HG03196 (cell line): ENCODE results near the gene CEP57.
"Not testable (repeated sequence)": the region's sequence is repeated elsewhere in the genome, so short reads cannot be mapped to it uniquely, and the experiment has no call there.

Experiments
- ATAC-seq: cut with Tn5 transposase; IDR thresholded peaks from one replicate; pipeline ENCODE4 v1.9.1; 2021; ENCODE audit not compliant: unreplicated experiment

CEP57 gene

DNA sequence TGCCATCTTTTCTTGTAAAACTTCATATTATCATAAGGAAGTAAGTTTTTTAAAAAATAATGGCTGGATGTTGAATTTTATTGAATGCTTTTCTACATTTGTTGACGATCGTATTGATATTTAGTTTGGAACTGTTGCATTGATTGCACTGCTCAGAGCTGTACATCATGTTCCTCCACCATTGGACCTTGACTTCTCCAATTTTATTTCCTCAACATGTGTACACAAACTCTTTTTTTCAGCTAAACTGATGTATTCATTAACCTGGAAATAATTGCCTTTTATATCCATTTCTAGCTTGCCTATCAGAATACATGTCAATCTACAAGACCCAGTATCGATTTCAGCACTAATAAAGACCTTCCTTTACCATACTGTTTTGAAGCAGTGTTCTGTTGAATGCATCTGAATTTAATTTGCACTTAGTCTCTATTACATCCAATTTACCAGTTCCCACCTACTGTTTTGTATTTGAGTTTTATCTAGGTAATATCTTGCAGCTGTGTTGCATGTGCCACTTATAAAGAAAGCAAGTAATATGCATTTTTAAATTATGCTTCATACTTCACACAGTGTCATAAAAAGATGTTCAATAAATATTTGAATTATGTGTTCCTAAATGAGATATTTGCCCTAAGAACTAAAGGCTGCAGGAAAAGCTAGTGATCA lies 5.5 kb downstream of the CEP57 start:
- no peak for ATAC-seq

DNA sequence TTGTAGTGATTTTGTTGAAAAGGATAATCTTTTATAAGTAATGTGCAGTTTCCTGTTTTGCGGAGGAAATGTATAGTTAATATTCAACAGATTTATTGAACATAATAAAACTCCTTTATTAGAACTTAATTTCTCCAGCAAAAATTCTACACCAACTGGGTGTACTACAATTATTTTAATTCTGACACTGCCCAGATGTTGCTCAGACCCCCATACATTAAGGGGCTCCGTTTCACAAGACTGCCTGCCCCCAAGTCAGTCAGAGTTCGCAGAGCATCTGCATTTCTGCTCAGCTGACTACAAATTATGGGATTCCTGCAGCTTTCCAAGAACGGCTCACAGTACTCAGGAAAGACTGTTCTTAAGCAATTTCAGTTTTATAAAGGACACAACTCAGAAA lies 6.2 kb downstream of the CEP57 start:
- no peak for ATAC-seq

DNA sequence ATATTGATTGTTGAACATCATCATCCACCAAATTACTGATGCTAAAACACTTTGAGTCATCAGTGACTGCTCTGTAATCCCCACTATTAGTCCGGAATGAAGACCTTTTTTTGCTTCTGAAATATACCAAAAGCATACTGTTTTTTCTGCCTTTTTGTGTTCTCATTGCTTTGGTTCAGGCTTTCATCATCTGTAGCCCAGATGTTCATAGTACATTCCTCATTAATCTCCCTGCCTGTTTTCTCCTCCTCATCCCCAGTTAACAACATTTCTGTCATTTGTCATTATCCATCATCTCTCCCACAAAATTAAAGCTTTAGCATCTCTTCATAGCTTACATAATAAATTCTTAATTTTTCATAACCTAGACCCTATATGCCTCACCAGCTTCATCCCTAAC lies 9.2 kb downstream of the CEP57 start:
- no peak for ATAC-seq

DNA sequence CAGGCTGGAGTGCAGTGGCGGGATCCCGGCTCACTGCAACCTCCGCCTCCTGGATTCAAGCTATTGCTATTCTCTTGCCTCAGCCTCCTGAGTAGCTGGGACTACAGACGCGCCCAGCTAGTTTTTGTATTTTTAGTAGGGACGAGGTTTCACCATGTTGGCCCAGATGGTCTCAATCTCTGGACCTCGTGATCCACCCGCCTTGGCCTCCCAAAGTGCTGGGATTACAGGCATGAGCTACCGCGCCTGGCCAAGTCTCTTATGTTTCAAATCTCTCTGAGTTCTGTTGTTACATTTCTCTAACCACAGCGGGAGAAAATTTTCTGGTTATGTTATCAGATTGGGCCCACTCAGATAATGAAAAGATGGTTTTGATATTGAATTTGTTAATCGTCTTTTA lies 10.1 kb downstream of the CEP57 start:
- ATAC-seq = no peak

DNA sequence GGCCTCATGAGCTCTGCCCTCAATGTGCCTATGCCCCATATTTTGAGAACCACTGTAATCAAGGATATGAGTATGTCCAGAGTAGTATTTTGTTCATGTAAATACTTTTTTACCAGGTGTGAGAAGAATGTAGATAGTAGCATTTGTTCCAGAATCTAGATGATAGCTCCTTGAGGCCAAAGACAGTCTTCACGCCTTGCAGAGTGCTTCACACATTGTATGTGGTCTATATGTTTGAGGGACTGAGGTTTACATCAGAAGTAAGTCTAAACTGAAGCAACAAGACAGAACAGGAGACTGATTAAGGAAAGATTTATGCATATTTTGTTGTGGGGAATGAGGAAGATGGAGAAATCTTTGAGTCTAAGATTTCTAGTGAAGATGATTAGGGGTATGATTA lies 12.5 kb downstream of the CEP57 start:
- no peak for ATAC-seq

DNA sequence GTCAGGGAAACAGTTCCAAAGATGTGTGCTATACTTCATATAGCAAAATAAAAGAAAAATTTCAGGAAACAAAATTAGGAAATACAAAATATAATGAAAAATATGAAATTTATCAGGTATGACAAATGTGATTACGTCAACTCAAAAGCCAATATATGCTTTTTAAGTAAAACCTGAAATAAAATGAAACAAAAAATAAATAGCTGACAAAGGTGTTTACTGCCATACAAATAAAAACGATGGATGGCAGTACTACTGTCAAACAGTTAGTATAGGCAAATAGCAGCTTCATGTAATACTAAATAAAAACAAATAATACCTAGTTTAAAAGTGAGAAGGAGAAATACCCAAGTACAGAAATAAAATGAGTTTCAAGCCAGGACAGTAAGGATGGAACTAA lies 13.7 kb downstream of the CEP57 start:
- no peak for ATAC-seq

DNA sequence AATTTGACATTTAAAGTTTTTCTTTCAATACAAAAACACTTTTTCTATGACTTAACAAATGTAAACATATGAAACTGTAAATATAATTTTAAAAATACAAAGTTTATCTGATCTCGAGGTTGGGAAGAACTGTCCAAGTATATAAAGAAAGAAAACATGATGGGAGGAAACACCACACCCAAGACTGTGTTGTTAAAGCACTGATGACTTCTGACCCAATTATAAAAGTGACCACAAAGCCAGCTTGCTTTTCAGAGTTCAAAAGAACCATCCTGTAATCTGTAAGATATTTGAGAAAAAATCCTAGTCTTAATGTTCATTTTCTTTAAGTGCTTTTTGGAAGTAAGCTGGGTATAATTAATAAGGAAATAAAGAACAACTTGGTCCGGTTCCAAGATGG lies 15.6 kb downstream of the CEP57 start:
- ATAC-seq = no peak

DNA sequence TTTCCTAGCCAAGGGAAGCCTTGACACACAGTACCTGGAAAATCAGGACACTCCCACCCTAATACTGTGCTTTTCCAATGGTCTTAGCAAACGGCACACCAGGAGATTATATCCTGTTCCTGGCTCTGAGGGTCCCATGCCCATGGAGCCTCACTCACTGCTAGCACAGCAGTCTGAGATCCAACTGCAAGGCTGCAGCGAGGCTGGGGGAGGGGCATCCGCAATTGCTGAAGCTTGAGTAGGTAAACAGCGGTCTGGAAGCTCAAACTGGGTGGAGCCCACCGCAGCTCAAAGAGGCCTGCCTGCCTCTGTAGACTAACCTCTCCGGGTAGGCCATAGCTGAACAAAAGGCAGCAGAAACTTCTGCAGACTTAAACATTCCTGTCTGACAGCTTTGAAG lies 16.2 kb downstream of the CEP57 start:
- ATAC-seq = not testable (repeated sequence)

DNA sequence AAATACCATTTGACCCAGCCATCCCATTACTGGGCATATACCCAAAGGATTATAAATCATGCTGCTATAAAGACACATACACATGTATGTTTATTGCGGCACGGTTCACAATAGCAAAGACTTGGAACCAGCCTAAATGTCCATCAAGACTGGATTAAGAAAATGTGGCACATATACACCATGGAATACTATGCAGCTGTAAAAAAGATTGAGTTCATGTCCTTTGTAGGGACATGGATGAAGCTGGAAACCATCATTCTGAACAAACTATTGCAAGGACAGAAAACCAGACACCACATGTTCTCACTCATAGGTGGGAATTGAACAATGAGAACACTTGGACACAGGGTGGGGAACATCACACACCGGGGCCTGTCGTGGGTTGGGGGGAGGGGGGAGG lies 20.8 kb downstream of the CEP57 start:
- not testable (repeated sequence) for ATAC-seq

DNA sequence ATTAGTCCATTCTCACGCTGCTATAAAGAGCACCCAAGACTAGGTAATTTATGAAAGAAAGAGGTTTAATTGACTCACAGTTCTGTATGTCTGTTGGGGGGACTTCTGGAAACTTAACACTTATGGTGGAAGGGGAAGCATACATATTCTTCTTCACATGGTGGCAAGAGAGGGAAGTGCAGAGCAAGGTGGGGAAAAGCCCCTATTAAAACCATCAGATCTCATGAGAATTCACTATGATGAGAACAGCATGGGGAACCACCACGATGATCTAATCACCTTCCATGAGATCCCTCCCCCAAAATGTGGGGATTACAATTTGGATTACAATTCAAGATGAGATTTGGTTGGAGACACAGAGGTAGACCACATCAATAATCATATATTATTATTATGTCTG lies 25.7 kb downstream of the CEP57 start:
- peak; percentile 41 for ATAC-seq

DNA sequence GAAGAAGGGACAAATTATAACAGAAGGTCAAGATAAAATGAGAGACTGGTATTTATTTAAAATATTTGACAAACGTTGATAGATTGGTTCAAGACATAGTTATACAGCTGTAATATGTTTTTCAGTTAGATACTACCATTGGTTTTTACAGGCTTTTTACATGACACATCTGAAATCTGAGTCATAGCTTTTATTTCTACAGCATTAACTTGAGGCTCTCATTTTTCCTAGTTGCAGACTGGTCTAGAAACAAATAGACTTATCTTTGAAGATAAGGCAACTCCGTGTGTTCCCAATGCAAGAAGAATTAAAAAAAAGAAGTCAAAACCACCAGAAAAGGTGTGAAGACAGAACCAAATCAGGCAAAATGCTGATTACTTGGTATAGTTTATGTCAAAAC lies 31.3 kb downstream of the CEP57 start:
- ATAC-seq = no peak

DNA sequence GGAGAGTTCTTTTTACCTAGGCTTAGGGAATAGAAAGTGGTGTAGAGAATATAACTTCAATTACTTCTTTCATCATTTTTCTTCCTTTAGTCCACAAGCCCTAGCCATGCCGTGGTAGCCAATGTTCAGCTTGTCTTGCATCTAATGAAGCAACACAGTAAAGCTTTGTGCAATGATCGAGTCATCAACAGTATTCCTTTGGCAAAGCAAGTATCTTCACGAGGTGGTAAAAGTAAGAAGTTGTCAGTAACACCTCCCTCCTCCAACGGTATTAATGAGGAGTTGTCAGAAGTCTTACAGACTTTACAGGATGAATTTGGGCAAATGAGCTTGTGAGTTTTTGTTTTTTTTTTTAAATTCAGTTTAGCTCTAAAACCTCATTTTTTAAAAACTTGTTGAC lies 37.4 kb downstream of the CEP57 start:
- no peak for ATAC-seq

DNA sequence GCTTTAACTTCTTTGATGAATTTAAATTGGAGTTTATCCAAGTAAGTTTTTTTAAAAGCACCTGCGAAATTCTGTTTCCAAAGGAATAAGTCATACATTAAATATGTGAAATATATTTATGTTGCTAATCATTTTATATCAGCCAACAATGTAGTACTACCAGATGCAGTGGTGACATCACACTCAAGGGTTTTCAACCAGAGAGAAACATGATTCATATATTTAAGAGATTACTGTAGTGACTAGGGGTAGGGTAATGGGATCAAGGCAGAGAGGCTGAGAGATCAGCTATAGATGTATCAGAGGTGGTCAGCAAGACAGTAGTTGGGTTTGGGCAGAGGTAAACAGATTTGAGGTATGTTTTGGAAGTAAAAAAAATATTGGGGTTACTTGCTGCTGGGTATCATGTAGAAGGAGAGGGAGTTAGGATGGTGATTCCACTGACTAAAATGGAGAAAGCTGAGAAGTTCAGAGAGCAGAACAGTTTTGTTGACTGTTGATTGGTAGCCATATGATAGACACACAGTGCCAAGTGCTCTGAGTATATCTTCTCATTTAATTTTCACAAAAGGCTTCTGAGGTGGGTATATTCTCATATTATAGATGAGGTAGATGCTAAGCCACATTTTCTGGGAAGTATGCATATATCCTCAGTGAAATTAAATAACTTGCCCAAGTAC lies 39.4 kb downstream of the CEP57 start:
- no peak for ATAC-seq

DNA sequence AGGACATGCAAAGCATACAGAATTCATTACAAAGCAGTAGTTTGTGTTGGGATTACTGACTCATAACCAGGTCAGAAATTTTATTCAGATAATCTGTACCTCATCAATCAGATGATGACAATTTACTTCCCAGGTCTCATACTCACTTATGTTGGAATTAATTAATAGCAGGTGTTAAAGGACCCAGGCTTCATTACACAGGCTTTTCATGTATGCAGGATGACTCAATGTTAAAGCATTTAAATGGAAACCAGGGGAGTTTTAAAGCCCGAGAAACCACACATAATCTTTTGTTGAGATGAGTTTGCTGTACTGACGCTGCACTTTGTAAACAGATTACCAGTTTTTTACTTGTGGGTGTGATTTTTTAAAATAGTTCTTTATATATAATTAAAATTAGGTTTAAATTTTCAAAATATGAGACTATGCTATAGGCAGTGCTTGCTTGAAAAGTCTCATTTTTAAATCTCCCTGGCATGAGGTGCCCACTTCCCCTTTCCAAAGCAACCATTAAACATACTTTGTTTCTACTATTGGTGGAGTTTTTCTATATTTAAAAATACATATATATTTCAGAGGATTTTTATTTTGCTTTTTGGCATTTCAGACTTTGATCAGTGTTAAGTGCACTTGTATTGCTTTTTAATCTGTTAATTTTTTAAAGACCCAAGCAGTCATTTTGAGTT lies 41.0 kb downstream of the CEP57 start:
- no peak for ATAC-seq

DNA sequence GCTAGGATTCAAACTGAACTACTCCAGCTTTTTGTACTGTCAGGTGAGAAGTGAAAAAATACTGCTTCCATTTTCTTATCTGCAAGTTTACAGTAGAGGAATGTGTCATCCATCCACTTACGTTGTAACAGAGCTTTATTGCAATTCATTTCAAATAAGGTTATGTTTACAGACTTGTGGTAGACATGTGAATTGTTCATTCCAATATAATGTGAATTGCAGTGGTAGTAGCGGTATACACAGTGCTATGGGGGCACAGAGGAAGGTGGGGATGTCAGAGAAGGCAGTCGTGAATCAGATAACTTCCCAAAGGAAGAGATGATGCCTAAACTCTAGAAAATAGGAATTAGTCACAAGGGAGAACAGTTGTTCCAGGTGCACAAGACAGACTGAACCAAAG lies 42.5 kb downstream of the CEP57 start:
- ATAC-seq = no peak

DNA sequence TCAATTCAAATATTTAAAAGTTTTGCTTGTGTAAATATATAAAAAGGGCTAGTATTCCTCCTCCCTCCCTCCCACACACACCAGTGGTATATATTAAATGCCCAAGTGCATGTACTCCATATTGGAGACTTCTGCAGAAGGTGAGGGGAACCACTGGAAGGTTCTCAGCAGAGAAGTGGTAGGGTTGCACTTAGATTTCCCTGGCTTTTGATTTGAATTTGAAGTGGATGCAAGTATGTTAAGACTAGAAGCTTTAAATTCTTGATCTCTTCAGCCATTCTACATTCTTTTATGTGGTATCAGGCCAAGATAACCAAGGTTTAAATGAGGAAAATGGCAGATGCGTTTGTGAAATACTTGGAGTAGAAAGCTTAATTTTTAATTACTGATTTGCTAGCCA lies 43.1 kb downstream of the CEP57 start:
- no peak for ATAC-seq

DNA sequence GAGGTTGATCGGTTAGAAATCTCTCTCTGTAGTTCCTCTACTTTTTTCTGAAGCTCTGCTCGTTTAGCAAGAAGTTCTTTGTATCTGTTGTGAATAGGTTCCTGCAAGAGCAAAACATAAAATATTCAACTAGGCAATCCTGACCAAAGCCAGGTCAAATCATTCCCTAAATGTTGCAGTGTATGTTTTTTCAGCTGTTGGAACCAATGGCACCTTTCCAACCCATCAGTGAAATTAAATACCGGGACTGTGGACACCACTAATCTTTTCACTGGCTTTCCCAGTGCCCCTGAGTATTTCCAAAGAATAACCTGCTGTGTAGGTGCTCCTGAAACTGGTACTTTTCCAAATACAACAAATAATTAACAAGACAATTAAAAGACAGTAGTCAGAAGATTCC lies 45.1 kb downstream of the CEP57 start:
- ATAC-seq = no peak

DNA sequence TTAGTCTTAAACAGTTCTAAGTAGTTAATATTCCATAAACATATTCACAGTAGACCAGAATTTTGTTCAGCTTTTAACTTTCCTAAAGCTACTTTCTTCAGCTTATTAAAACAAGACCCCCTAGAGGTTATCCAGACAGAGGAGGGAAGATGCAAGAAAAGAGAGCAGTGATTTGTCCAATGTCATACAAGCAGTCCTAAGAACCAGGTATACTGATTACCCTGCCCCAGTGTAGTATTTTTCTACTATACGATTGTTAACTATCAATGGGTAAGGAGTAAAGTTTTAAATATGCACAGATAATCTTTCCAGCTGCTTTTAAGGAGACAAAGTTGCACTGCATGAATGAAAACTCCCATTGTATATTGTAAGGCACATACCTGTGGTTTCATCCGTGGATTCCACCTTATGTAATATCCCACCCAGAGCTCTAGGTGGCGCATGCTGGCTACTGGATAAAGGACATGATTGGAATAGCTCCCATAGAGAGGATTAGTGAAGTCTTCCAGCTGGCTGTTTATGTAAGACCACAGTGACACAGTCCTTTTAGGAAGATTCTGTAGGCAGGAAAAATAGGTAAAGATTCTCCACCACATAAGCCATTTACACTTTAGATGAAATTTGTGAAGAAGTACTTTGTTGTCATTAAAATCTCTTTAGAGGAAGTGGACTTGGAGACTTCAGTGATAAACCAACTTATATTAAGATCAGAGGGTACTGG lies 45.6 kb downstream of the CEP57 start:
- ATAC-seq = peak; percentile 71

DNA sequence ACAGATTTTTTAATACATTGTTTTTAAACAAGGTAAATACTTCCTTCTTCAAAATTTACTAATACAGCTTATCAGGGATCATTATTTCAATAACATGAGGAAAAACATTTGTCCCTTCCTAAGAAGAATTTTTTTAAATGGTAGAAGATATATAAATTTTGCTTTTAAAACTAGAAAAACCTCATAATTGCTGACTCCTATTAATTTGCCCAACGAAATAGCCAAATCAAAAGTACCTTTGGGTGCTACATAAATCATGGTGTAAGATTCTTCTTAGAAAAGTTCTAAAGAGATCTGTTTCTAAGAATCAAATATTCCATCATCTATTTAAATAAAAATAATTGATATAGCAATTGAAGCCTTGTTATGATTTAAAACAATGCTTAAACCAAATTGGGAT lies 54.9 kb downstream of the CEP57 start:
- ATAC-seq = no peak

DNA sequence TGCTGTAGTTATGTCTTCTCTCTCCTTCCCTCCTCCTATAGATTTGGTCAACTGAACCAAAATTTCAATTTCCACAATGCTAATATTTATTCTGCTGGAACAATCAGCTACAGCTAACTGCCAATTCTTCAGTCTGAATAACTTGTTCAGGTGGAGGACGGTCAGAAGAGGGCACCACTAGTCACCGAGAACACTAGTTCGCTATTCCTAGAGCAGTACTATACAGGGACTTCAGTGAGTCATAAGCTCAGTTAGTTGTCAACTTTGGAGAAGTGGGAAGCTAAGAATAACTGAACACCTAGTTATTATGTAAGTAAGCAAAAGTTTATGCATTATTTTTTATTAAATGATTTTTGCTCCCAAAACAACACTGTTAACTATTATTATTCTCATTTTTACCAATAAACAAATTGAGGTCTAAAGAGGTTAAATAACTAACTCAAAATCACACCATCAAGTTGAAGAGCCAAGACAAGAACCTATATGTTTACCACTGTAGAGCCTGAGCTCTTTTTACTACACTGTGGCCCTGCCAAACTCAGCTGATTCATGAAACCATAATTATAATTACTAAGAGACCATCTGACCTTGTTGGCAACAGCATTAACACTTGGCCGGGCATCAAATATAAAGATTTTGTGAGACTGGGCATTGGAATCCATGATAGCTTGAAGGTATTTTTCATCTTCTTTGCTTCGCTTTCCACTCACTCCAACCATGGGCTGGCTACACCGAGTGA lies 59.0 kb downstream of the CEP57 start:
- peak; percentile 57 for ATAC-seq

DNA sequence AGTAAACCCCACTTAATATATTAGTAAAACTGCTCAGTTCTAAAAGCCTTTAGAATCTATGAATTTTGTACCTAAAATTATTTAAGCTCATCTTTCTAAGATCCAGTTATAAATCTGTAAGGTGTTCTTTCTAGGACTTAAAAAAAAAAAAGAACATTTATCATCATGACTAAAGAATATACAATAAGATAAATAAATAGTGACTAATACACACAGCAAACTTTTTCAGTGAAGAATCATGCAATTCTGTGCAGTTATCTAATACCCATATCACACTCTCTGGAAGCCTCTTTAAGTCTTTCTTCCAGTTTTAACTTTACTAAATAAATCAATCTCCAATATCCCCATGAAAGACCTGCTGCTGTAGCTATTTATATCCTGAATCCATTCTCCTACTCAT lies 59.8 kb downstream of the CEP57 start:
- no peak for ATAC-seq
